GM10847 (cell line): ENCODE results near the gene ZMIZ1.

Source experiments
- POLR2A ChIP-seq: IDR thresholded peaks from 2 replicates; pipeline ENCODE4 v1.6.1; 2011; ENCODE audit not compliant: insufficient read length; ENCODE audit errors: extremely low read depth

The ZMIZ1 gene

GRCh38 chr10:79119306-79119705, 50.5 kb downstream of the ZMIZ1 start:
- no peak for TF ChIP-seq POLR2A

GRCh38 chr10:79123547-79123963, 54.8 kb downstream of the ZMIZ1 start:
- no peak for TF ChIP-seq POLR2A

- TF ChIP-seq POLR2A = no peak
Observed at GRCh38 chr10:79124066-79124465, 55.3 kb downstream of the ZMIZ1 start.

GRCh38 chr10:79125092-79125491, 56.3 kb downstream of the ZMIZ1 start:
- TF ChIP-seq POLR2A = no peak

- TF ChIP-seq POLR2A = no peak
Observed at GRCh38 chr10:79126351-79127080, 57.8 kb downstream of the ZMIZ1 start.

GRCh38 chr10:79127151-79127961, 58.6 kb downstream of the ZMIZ1 start:
- TF ChIP-seq POLR2A = no peak

- no peak for TF ChIP-seq POLR2A
Observed at GRCh38 chr10:79128241-79128922, 59.6 kb downstream of the ZMIZ1 start.

GRCh38 chr10:79128923-79129305, 60.1 kb downstream of the ZMIZ1 start:
- TF ChIP-seq POLR2A = no peak

- no peak for TF ChIP-seq POLR2A
Observed at GRCh38 chr10:79129361-79129997, 60.7 kb downstream of the ZMIZ1 start.

GRCh38 chr10:79130255-79130654, 61.5 kb downstream of the ZMIZ1 start:
- TF ChIP-seq POLR2A = no peak

GRCh38 chr10:79130846-79131245, 62.1 kb downstream of the ZMIZ1 start:
- no peak for TF ChIP-seq POLR2A

GRCh38 chr10:79131836-79132631, 63.3 kb downstream of the ZMIZ1 start:
- no peak for TF ChIP-seq POLR2A

GRCh38 chr10:79132681-79133381, 64.1 kb downstream of the ZMIZ1 start:
- no peak for TF ChIP-seq POLR2A

- no peak for TF ChIP-seq POLR2A
Observed at GRCh38 chr10:79133416-79133815, 64.7 kb downstream of the ZMIZ1 start.

GRCh38 chr10:79135790-79136189, 67.0 kb downstream of the ZMIZ1 start:
- no peak for TF ChIP-seq POLR2A
